ENCODE measurements around the gene KDM4B. TPM values are rescaled to one million over a fixed set of nuclear protein-coding genes. Genes with fewer than 3 reads are reported as not detected.

The KDM4B gene
- total and polyA plus RNA-seq, 2 donors, result 14.3 to 19.5 TPM

- 76% methylated on average over 25 of the region's 25 CpGs for WGBS
- no peak for DNase-seq (ENCODE audit: extremely low spot score)
- no peak overlapping the region for H3K4me3 ChIP-seq (ENCODE audit: low read depth, low read length)
- no peaks in the 10 kb centered on the region for H3K4me1 ChIP-seq (ENCODE audit: insufficient read depth)
- H3K36me3 ChIP-seq (ENCODE audit: insufficient read depth), result peaks cover 3% of the 10 kb centered on the region
- no peak overlapping the region for H3K27ac ChIP-seq (ENCODE audit: low read depth)
These were observed 162.7 kb downstream of the KDM4B start for GRCh38 chr19:5131506-5132205.

- peaks cover 8% of the 10 kb centered on the region for H3K36me3 ChIP-seq (ENCODE audit: insufficient read depth)
- H3K27ac ChIP-seq (ENCODE audit: low read depth), result no peak overlapping the region
- H3K4me1 ChIP-seq (ENCODE audit: insufficient read depth), result no peaks in the 10 kb centered on the region
- peak; percentile 79 for DNase-seq (ENCODE audit: extremely low spot score)
- 72% methylated on average over 8 of the region's 8 CpGs for WGBS
- no peak overlapping the region for H3K4me3 ChIP-seq (ENCODE audit: low read depth, low read length)
These were observed 163.3 kb downstream of the KDM4B start for GRCh38 chr19:5132206-5132560.

GRCh38 chr19:5132698-5133651 is 164.1 kb downstream of the KDM4B start:
- H3K36me3 ChIP-seq (ENCODE audit: insufficient read depth), result peaks cover 8% of the 10 kb centered on the region
- no peak overlapping the region for H3K4me3 ChIP-seq (ENCODE audit: low read depth, low read length)
- no peaks in the 10 kb centered on the region for H3K4me1 ChIP-seq (ENCODE audit: insufficient read depth)
- DNase-seq (ENCODE audit: extremely low spot score), result no peak
- 92% methylated on average over 27 of the region's 27 CpGs for WGBS
- H3K27ac ChIP-seq (ENCODE audit: low read depth), result no peak overlapping the region

- no peak for DNase-seq (ENCODE audit: extremely low spot score)
- H3K27ac ChIP-seq (ENCODE audit: low read depth), result no peak overlapping the region
- WGBS, result 92% methylated on average over 30 of the region's 30 CpGs
- no peak overlapping the region for H3K4me3 ChIP-seq (ENCODE audit: low read depth, low read length)
- no peaks in the 10 kb centered on the region for H3K4me1 ChIP-seq (ENCODE audit: insufficient read depth)
- peaks cover 8% of the 10 kb centered on the region for H3K36me3 ChIP-seq (ENCODE audit: insufficient read depth)
These were observed 165.2 kb downstream of the KDM4B start for GRCh38 chr19:5133986-5134595.

- Histone ChIP-seq H3K4me1 (ENCODE audit: insufficient read depth) (no peaks in the 10 kb centered on the region), H3K36me3 (ENCODE audit: insufficient read depth) (peaks cover 8% of the 10 kb centered on the region)
These were observed 165.8 kb downstream of the KDM4B start for GRCh38 chr19:5134691-5135090.

GRCh38 chr19:5136073-5136855 is 167.4 kb downstream of the KDM4B start:
- no peak overlapping the region for H3K27ac ChIP-seq (ENCODE audit: low read depth)

More at GRCh38 chr19:5134691-5135090, 165.8 kb downstream of the KDM4B start:
- Histone ChIP-seq H3K27ac (ENCODE audit: low read depth) (no peak overlapping the region), H3K4me3 (ENCODE audit: low read depth, low read length) (no peak overlapping the region)
- WGBS, result 86% methylated on average over 10 of the region's 10 CpGs
- no peak for DNase-seq (ENCODE audit: extremely low spot score)

GRCh38 chr19:5137114-5137513 is 168.2 kb downstream of the KDM4B start:
- no peak overlapping the region for H3K4me3 ChIP-seq (ENCODE audit: low read depth, low read length)
- H3K36me3 ChIP-seq (ENCODE audit: insufficient read depth), result peaks cover 7% of the 10 kb centered on the region
- WGBS, result 87% methylated on average over 22 of the region's 22 CpGs
- H3K27ac ChIP-seq (ENCODE audit: low read depth), result no peak overlapping the region
- no peaks in the 10 kb centered on the region for H3K4me1 ChIP-seq (ENCODE audit: insufficient read depth)
- DNase-seq (ENCODE audit: extremely low spot score), result no peak

More at GRCh38 chr19:5136073-5136855, 167.4 kb downstream of the KDM4B start:
- Histone ChIP-seq H3K36me3 (ENCODE audit: insufficient read depth) (peaks cover 8% of the 10 kb centered on the region), H3K4me1 (ENCODE audit: insufficient read depth) (no peaks in the 10 kb centered on the region), H3K4me3 (ENCODE audit: low read depth, low read length) (no peak overlapping the region)
- 84% methylated on average over 25 of the region's 25 CpGs for WGBS
- no peak for DNase-seq (ENCODE audit: extremely low spot score)

- Histone ChIP-seq H3K27ac (ENCODE audit: low read depth) (no peak overlapping the region), H3K4me3 (ENCODE audit: low read depth, low read length) (no peak overlapping the region), H3K36me3 (ENCODE audit: insufficient read depth) (peaks cover 7% of the 10 kb centered on the region), H3K4me1 (ENCODE audit: insufficient read depth) (no peaks in the 10 kb centered on the region)
- no peak for DNase-seq (ENCODE audit: extremely low spot score)
- WGBS, result 73% methylated on average over 29 of the region's 29 CpGs
These were observed 168.7 kb downstream of the KDM4B start for GRCh38 chr19:5137571-5138124.

- DNase-seq (ENCODE audit: extremely low spot score), result no peak
These were observed 170.0 kb downstream of the KDM4B start for GRCh38 chr19:5138606-5139582.

GRCh38 chr19:5139583-5140325 is 170.8 kb downstream of the KDM4B start:
- Histone ChIP-seq H3K4me1 (ENCODE audit: insufficient read depth) (no peaks in the 10 kb centered on the region), H3K27ac (ENCODE audit: low read depth) (no peak overlapping the region), H3K36me3 (ENCODE audit: insufficient read depth) (peaks cover 7% of the 10 kb centered on the region), H3K4me3 (ENCODE audit: low read depth, low read length) (no peak overlapping the region)
- no peak for DNase-seq (ENCODE audit: extremely low spot score)
- 90% methylated on average over 21 of the region's 21 CpGs for WGBS

More at GRCh38 chr19:5138606-5139582, 170.0 kb downstream of the KDM4B start:
- no peaks in the 10 kb centered on the region for H3K4me1 ChIP-seq (ENCODE audit: insufficient read depth)
- peaks cover 7% of the 10 kb centered on the region for H3K36me3 ChIP-seq (ENCODE audit: insufficient read depth)
- 78% methylated on average over 30 of the region's 30 CpGs for WGBS
- H3K4me3 ChIP-seq (ENCODE audit: low read depth, low read length), result no peak overlapping the region
- no peak overlapping the region for H3K27ac ChIP-seq (ENCODE audit: low read depth)

GRCh38 chr19:5141129-5141849 is 172.4 kb downstream of the KDM4B start:
- Histone ChIP-seq H3K27ac (ENCODE audit: low read depth) (no peak overlapping the region), H3K4me3 (ENCODE audit: low read depth, low read length) (no peak overlapping the region), H3K36me3 (ENCODE audit: insufficient read depth) (peaks cover 7% of the 10 kb centered on the region), H3K4me1 (ENCODE audit: insufficient read depth) (no peaks in the 10 kb centered on the region)
- DNase-seq (ENCODE audit: extremely low spot score), result no peak
- 89% methylated on average over 37 of the region's 37 CpGs for WGBS

All from urinary bladder (tissue), 4 donors.